Keratinocyte (primary cell): ENCODE data around the gene TAS2R46.

Experiments used
- EZH2 ChIP-seq: IDR thresholded peaks from one replicate; pipeline ENCODE4 v1.6.1; 2012; ENCODE audit warnings: inconsistent platforms, mild to moderate bottlenecking, low read length, moderate library complexity
- TF ChIP-seq, protein P1 (sequence below), 3 experiments: IDR thresholded peaks in 1 of 3; conservative IDR thresholded peaks in 1 of 3; optimal IDR thresholded peaks in 1 of 3; 2 replicates in 2 of 3; 3 replicates in 1 of 3; pipeline versions ENCODE3 to v1.5.1; 2011; ENCODE audit warnings: low read length in 3 of 3, mild to moderate bottlenecking in 3 of 3, moderate library complexity in 2 of 3, control low read depth in 1 of 3, inconsistent platforms in 1 of 3; ENCODE audit not compliant: insufficient read depth in 2 of 3; ENCODE audit errors: extremely low read depth in 1 of 3

DNA sequence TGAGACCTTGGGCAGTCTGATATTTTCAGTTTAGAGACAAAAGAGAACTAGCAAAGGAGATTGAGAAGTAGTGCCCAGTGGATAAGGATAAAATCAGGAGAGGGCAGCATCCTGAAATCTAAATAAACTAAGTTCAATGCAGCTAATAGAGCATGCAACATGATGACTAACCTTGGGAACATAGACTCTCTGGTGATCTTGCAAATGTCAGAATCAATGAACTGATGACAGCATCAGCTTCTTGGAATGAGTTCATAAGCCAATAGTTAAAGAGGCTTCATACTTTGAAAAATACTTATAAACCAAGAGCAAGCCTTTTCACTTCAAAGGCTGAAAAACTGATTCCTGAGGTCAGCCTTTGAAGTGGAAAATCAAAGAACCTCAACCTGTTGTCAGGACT is 47.9 kb downstream of the TAS2R46 start:
- TF ChIP-seq, protein P1, sequence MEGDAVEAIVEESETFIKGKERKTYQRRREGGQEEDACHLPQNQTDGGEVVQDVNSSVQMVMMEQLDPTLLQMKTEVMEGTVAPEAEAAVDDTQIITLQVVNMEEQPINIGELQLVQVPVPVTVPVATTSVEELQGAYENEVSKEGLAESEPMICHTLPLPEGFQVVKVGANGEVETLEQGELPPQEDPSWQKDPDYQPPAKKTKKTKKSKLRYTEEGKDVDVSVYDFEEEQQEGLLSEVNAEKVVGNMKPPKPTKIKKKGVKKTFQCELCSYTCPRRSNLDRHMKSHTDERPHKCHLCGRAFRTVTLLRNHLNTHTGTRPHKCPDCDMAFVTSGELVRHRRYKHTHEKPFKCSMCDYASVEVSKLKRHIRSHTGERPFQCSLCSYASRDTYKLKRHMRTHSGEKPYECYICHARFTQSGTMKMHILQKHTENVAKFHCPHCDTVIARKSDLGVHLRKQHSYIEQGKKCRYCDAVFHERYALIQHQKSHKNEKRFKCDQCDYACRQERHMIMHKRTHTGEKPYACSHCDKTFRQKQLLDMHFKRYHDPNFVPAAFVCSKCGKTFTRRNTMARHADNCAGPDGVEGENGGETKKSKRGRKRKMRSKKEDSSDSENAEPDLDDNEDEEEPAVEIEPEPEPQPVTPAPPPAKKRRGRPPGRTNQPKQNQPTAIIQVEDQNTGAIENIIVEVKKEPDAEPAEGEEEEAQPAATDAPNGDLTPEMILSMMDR (optimal IDR thresholded peaks at IDR 0.05 in 1 of 3, IDR thresholded peaks at IDR 0.05 in 1 of 3, conservative IDR thresholded peaks at IDR 0.05 in 1 of 3; ENCODE audit: extremely low read depth in 1 of 3, insufficient read depth in 2 of 3, low read length in 3 of 3) = no peak
- no peak for TF ChIP-seq EZH2
